Type B pancreatic cell (in vitro differentiated cells): ENCODE results near the gene FKBP5. TPM values are rescaled to one million over a fixed set of nuclear protein-coding genes. Genes with fewer than 3 reads are reported as not detected.
A peak's percentile ranks its signal among the peaks of the same experiment; 100 is the strongest.
"Not testable (repeated sequence)": the region's sequence is repeated elsewhere in the genome, so short reads cannot be mapped to it uniquely, and the experiment has no call there.

Source experiments
- DNase-seq: peaks from one replicate; pipeline ENCODE4 v3.0.0; 2021; ENCODE audit warnings: mixed read lengths; ENCODE audit not compliant: unreplicated experiment; ENCODE audit errors: extremely low spot score
- H3K27ac Mint-ChIP-seq: 2 replicates; pipeline ENCODE4 v1.8.0; 2021; ENCODE audit warnings: mild to moderate bottlenecking, mixed read lengths
- H3K27me3 Mint-ChIP-seq: 2 replicates; pipeline ENCODE4 v1.8.0; 2021; ENCODE audit warnings: mixed read lengths
- H3K36me3 Mint-ChIP-seq: 2 replicates; pipeline ENCODE4 v1.8.0; 2021; ENCODE audit warnings: mixed read lengths
- H3K4me1 Mint-ChIP-seq: one replicate; pipeline ENCODE4 v1.8.0; 2021; ENCODE audit warnings: mixed read lengths; ENCODE audit not compliant: unreplicated experiment
- H3K4me3 Mint-ChIP-seq: 2 replicates; pipeline ENCODE4 v1.8.0; 2021; ENCODE audit warnings: mild to moderate bottlenecking, mixed read lengths
- H3K9me3 Mint-ChIP-seq: 2 replicates; pipeline ENCODE4 v1.8.0; 2021; ENCODE audit warnings: mixed read lengths
- CTCF ChIP-seq: fragments of 200-600 bp; sonication (generic); conservative IDR thresholded peaks from 2 replicates; pipeline ENCODE4 v1.5.0; 2021; ENCODE audit warnings: antibody characterized with exemption, mild to moderate bottlenecking
- long read RNA-seq: library from polyadenylated mRNA; unstranded; transcript quantifications from one replicate; pipeline ENCODE4 v2.0.0, GENCODE V29; 2020
- total RNA-seq: library from RNA; stranded (reverse); gene quantifications from 2 replicates; pipeline ENCODE4 v1.2.1, GENCODE V29; 2021; ENCODE audit warnings: low replicate concordance

Gene FKBP5
- total RNA-seq, result 2.0 and 12.5 TPM in 2 replicates
- long read RNA-seq, partial matches to known transcripts, result 0 of 5 reads
- long read RNA-seq, other reads (novel, unspliced or antisense), result 1 of 5 reads

GRCh38 chr6:35688605-35689322, at the start of gene FKBP5:
Gene FKBP5, minus strand, starts transcription at chr6:35688915. Its CDS starts 46,091 bp downstream, at chr6:35642824.
- H3K36me3 Mint-ChIP-seq, result no peaks in the 10 kb centered on the region
- peak; percentile 90 for DNase-seq
- no peaks in the 10 kb centered on the region for H3K9me3 Mint-ChIP-seq
- no peak for TF ChIP-seq CTCF
- peaks cover 16% of the 10 kb centered on the region for H3K27me3 Mint-ChIP-seq
- peak within 1 kb of the TSS; percentile 93 for H3K4me3 Mint-ChIP-seq
- peak within 1 kb of the TSS; percentile 66 for H3K27ac Mint-ChIP-seq
- H3K4me1 Mint-ChIP-seq, result peaks cover 14% of the 10 kb centered on the region

- DNase-seq, result no peak
- Mint-ChIP-seq H3K9me3 (no peaks in the 10 kb centered on the region), H3K4me3 (peak overlapping the region; percentile 73), H3K4me1 (peaks cover 20% of the 10 kb centered on the region), H3K36me3 (no peaks in the 10 kb centered on the region), H3K27me3 (no peaks in the 10 kb centered on the region), H3K27ac (peak overlapping the region; percentile 86)
- peak; percentile 88 for TF ChIP-seq CTCF
Observed at GRCh38 chr6:35737413-35738211, 48.9 kb upstream of the FKBP5 start.

- TF ChIP-seq CTCF, result no peak
- H3K27me3 Mint-ChIP-seq, result no peaks in the 10 kb centered on the region
- no peak for DNase-seq
- no peaks in the 10 kb centered on the region for H3K36me3 Mint-ChIP-seq
- peak within 1 kb of the TSS; percentile 86 for H3K27ac Mint-ChIP-seq
- H3K4me1 Mint-ChIP-seq, result peaks cover 24% of the 10 kb centered on the region
- H3K9me3 Mint-ChIP-seq, result no peaks in the 10 kb centered on the region
- H3K4me3 Mint-ChIP-seq, result peak within 1 kb of the TSS; percentile 73
Observed at GRCh38 chr6:35736982-35737412, 48.3 kb upstream of the FKBP5 start, which contains the start of gene ARMC12. Gene ARMC12, plus strand, starts transcription at chr6:35737032. Its CDS starts 77 bp downstream, at chr6:35737109.

GRCh38 chr6:35736253-35736894, 47.7 kb upstream of the FKBP5 start:
- peak; percentile 79 for DNase-seq
- Mint-ChIP-seq H3K9me3 (no peaks in the 10 kb centered on the region), H3K27ac (no peak overlapping the region), H3K4me3 (no peak overlapping the region), H3K36me3 (no peaks in the 10 kb centered on the region), H3K4me1 (peaks cover 24% of the 10 kb centered on the region), H3K27me3 (no peaks in the 10 kb centered on the region)
- TF ChIP-seq CTCF, result peak; percentile 94

- Mint-ChIP-seq H3K36me3 (no peaks in the 10 kb centered on the region), H3K9me3 (no peaks in the 10 kb centered on the region), H3K4me1 (peaks cover 23% of the 10 kb centered on the region), H3K4me3 (no peak overlapping the region), H3K27ac (no peak overlapping the region), H3K27me3 (no peaks in the 10 kb centered on the region)
- no peak for TF ChIP-seq CTCF
- no peak for DNase-seq
Observed at GRCh38 chr6:35735452-35735851, 46.7 kb upstream of the FKBP5 start.

- not testable (repeated sequence) for DNase-seq, H3K4me3 Mint-ChIP-seq, H3K9me3 Mint-ChIP-seq, H3K36me3 Mint-ChIP-seq, H3K27ac Mint-ChIP-seq, H3K27me3 Mint-ChIP-seq
- peaks cover 23% of the 10 kb centered on the region for H3K4me1 Mint-ChIP-seq
Observed at GRCh38 chr6:35734319-35734718, 45.6 kb upstream of the FKBP5 start.
